Activated B cell treated with CpG ODN at 0.5 μM for 24 hours (primary cell): ENCODE measurements around the gene ETV6. TPM values are rescaled to one million over a fixed set of nuclear protein-coding genes. Genes with fewer than 3 reads are reported as not detected.

Experiments
- ATAC-seq: fragments of 200-7000 bp; cut with Tn5 transposase; one replicate; pipeline ENCODE4 v1.10.0; 2021; ENCODE audit warnings: low read depth, mild to moderate bottlenecking, moderate library complexity
- CTCF ChIA-PET: fragments of 350-600 bp; sonication (Branson Sonifier 250); formaldehyde crosslinking; loops from one replicate; lab custom pipeline; 2021; ENCODE audit warnings: antibody characterized with exemption; lab: Charles Lee
- POLR2A ChIA-PET: fragments of 350-600 bp; sonication (Branson Sonifier 250); formaldehyde crosslinking; loops from one replicate; lab custom pipeline; 2021; ENCODE audit warnings: antibody characterized with exemption; lab: Charles Lee
- DNase-seq: peaks from one replicate; pipeline ENCODE4 v3.0.0; 2022
- H3K27ac Mint-ChIP-seq: one replicate; pipeline ENCODE4 v1.8.0; 2020; ENCODE audit warnings: mixed read lengths
- H3K27me3 Mint-ChIP-seq: one replicate; pipeline ENCODE4 v1.8.0; 2021; ENCODE audit warnings: mixed read lengths
- H3K36me3 Mint-ChIP-seq: one replicate; pipeline ENCODE4 v1.8.0; 2021; ENCODE audit warnings: low read depth, mixed read lengths
- H3K4me1 Mint-ChIP-seq: one replicate; pipeline ENCODE4 v1.8.0; 2021; ENCODE audit warnings: mixed read lengths
- H3K4me3 Mint-ChIP-seq: one replicate; pipeline ENCODE4 v1.8.0; 2020; ENCODE audit warnings: mild to moderate bottlenecking, mixed read lengths
- H3K9me3 Mint-ChIP-seq: one replicate; pipeline ENCODE4 v1.8.0; 2020; ENCODE audit warnings: mixed read lengths
- CTCF ChIP-seq: fragments of 200-600 bp; IDR thresholded peaks from one replicate; pipeline ENCODE4 v1.8.0; 2022; ENCODE audit warnings: antibody characterized with exemption, mild to moderate bottlenecking
- intact Hi-C: fragments of 100-400 bp; cut with micrococcal nuclease; formaldehyde crosslinking; loops from one replicate; pipeline ENCODE4 v1.15.1; 2024
- total RNA-seq: library from RNA; stranded (reverse); gene quantifications from 2 replicates; pipeline ENCODE4 v1.2.3, GENCODE V29; 2022

ETV6 gene
- total RNA-seq, 1 donor from 2014 or later: 130 TPM

- POLR2A ChIA-PET: interaction anchor here (1.1 kb wide), 1 partner anchor 14 kb away, joined by 5 read pairs; the partner anchor contains the start of gene ETV6
- Mint-ChIP-seq H3K27me3 (no peaks in the 10 kb centered on the region), H3K4me1 (peaks cover 74% of the 10 kb centered on the region), H3K4me3 (no peak overlapping the region), H3K36me3 (peaks cover 45% of the 10 kb centered on the region), H3K9me3 (no peaks in the 10 kb centered on the region), H3K27ac (no peak overlapping the region)
- DNase-seq: no peak
- no peak for TF ChIP-seq CTCF
- ATAC-seq: no peak
- intact Hi-C loops: no loop called here
- CTCF ChIA-PET: interaction anchor here (1.5 kb wide), 1 partner anchor 369 kb away, joined by 3 read pairs; no protein-coding TSS in a partner anchor
Measured at GRCh38 chr12:11664101-11664500, 14.6 kb downstream of the ETV6 start.

- DNase-seq: no peak
- ATAC-seq: no peak
- no peak for TF ChIP-seq CTCF
- H3K4me3 Mint-ChIP-seq: no peak overlapping the region
- no peaks in the 10 kb centered on the region for H3K9me3 Mint-ChIP-seq
- peaks cover 34% of the 10 kb centered on the region for H3K36me3 Mint-ChIP-seq
- ChIA-PET CTCF (no interaction called here), POLR2A (interaction anchor here (0.6 to 2.2 kb wide), 4 partner anchors 9 to 1262 kb away, joined by 3 to 9 read pairs (median 3); no protein-coding TSS in a partner anchor)
- peak overlapping the region; percentile 18 for H3K27ac Mint-ChIP-seq
- no peaks in the 10 kb centered on the region for H3K27me3 Mint-ChIP-seq
- peaks cover 80% of the 10 kb centered on the region for H3K4me1 Mint-ChIP-seq
- intact Hi-C loops: loop anchor here (2.0 kb wide), 1 partner anchor 14 kb away; no protein-coding TSS in a partner anchor
Measured at GRCh38 chr12:11666131-11667050, 16.9 kb downstream of the ETV6 start.

GRCh38 chr12:11667171-11667570, 17.7 kb downstream of the ETV6 start:
- Mint-ChIP-seq H3K27me3 (no peaks in the 10 kb centered on the region), H3K4me1 (peaks cover 76% of the 10 kb centered on the region), H3K9me3 (no peaks in the 10 kb centered on the region), H3K4me3 (no peak overlapping the region), H3K36me3 (peaks cover 27% of the 10 kb centered on the region), H3K27ac (peak overlapping the region; percentile 50)
- ChIA-PET CTCF (no interaction called here), POLR2A (interaction anchor here (1.6 to 2.2 kb wide), 2 partner anchors 10 to 13 kb away, joined by 3 to 9 read pairs; no protein-coding TSS in a partner anchor)
- no peak for DNase-seq
- intact Hi-C loops: loop anchor here (2.0 kb wide), 1 partner anchor 14 kb away; no protein-coding TSS in a partner anchor
- ATAC-seq: no peak
- TF ChIP-seq CTCF: no peak

GRCh38 chr12:11668611-11669010, 19.1 kb downstream of the ETV6 start:
- no peak for TF ChIP-seq CTCF
- H3K27ac Mint-ChIP-seq: no peak overlapping the region
- DNase-seq: no peak
- peaks cover 81% of the 10 kb centered on the region for H3K4me1 Mint-ChIP-seq
- H3K36me3 Mint-ChIP-seq: peaks cover 18% of the 10 kb centered on the region
- POLR2A ChIA-PET: no interaction called here
- ATAC-seq: no peak
- CTCF ChIA-PET: no interaction called here
- H3K27me3 Mint-ChIP-seq: no peaks in the 10 kb centered on the region
- H3K9me3 Mint-ChIP-seq: no peaks in the 10 kb centered on the region
- intact Hi-C loops: no loop called here
- H3K4me3 Mint-ChIP-seq: no peak overlapping the region

- CTCF ChIA-PET: no interaction called here
- peaks cover 12% of the 10 kb centered on the region for H3K36me3 Mint-ChIP-seq
- ATAC-seq (no peak), DNase-seq (no peak)
- H3K27ac Mint-ChIP-seq: no peak overlapping the region
- POLR2A ChIA-PET: interaction anchor here (0.7 kb wide), 1 partner anchor 17 kb away, joined by 3 read pairs; no protein-coding TSS in a partner anchor
- TF ChIP-seq CTCF: no peak
- H3K9me3 Mint-ChIP-seq: no peaks in the 10 kb centered on the region
- H3K4me3 Mint-ChIP-seq: no peak overlapping the region
- intact Hi-C loops: no loop called here
- H3K4me1 Mint-ChIP-seq: peaks cover 85% of the 10 kb centered on the region
- H3K27me3 Mint-ChIP-seq: no peaks in the 10 kb centered on the region
Measured at GRCh38 chr12:11669348-11669747, 19.9 kb downstream of the ETV6 start.
